Breast epithelium (tissue), 4 donors: ENCODE data around the gene OBP2A. TPM values are rescaled to one million over a fixed set of nuclear protein-coding genes. Genes with fewer than 3 reads are reported as not detected.
"Not testable (repeated sequence)": the region's sequence is repeated elsewhere in the genome, so short reads cannot be mapped to it uniquely, and the experiment has no call there.

ENCODE experiments used
- DNase-seq, 2 donors: peaks; one replicate each; pipeline ENCODE4 v3.0.0-alpha.2; 2019; ENCODE audit warnings: low spot score in 2 of 2
- H3K27ac ChIP-seq, 2 donors: fragments of 200-600 bp; sonication (generic) in 1 of 2; one replicate each; pipeline ENCODE4 v1.5.1; 2016 to 2019; ENCODE audit warnings: mild to moderate bottlenecking in 1 of 2
- H3K27me3 ChIP-seq, 2 donors: fragments of 200-600 bp; sonication (generic) in 1 of 2; one replicate each; pipeline versions ENCODE4 v1.5.1 to v1.6.0; 2017 to 2019; ENCODE audit warnings: control low read depth in 1 of 2, mild to moderate bottlenecking in 1 of 2
- H3K36me3 ChIP-seq: fragments of 200-600 bp; one replicate; pipeline ENCODE4 v1.5.1; 2019
- H3K4me1 ChIP-seq, 2 donors: fragments of 200-600 bp; sonication (generic); one replicate each; pipeline ENCODE4 v1.5.1; 2016 to 2019; ENCODE audit warnings: control low read depth in 1 of 2
- H3K4me3 ChIP-seq, 3 donors: fragments of 200-600 bp; sonication (generic); 1 replicate in 2 of 3; 2 replicates in 1 of 3; pipeline ENCODE4 v1.5.1; 2016 to 2019; ENCODE audit warnings: mild to moderate bottlenecking in 3 of 3, moderate library complexity in 2 of 3
- H3K9me3 ChIP-seq, 2 donors: fragments of 200-600 bp; sonication (generic) in 1 of 2; one replicate each; pipeline ENCODE4 v1.5.1; 2016 to 2019; ENCODE audit warnings: control low read depth in 1 of 2
- POLR2A ChIP-seq: fragments of 450-650 bp; IDR thresholded peaks from one replicate; pipeline ENCODE4 v1.6.1; 2016; ENCODE audit warnings: antibody characterized with exemption, mild to moderate bottlenecking, moderate library complexity
- POLR2AphosphoS5 ChIP-seq, 3 donors: sonication (generic); formaldehyde crosslinking; IDR thresholded peaks; one replicate each; pipeline ENCODE4 v1.6.1; 2017; ENCODE audit warnings: antibody characterized with exemption in 3 of 3
- intact Hi-C: fragments of 100-400 bp; cut with DNase I; formaldehyde crosslinking; loops from one replicate; pipeline ENCODE4 v1.15.1; 2023; ENCODE audit warnings: low total_unique reads
- total RNA-seq, 3 donors: library from RNA; depleted of rRNA; stranded (reverse); fragments of >200 nt; gene quantifications; one replicate each; pipeline ENCODE4 v1.1.0, GENCODE V29; 2016
- TF ChIP-seq, protein P1 (sequence below), 3 donors: fragments of 450-650 bp; IDR thresholded peaks; one replicate each; pipeline ENCODE4 v1.5.1; 2016 to 2017; ENCODE audit warnings: antibody characterized with exemption in 3 of 3, mild to moderate bottlenecking in 3 of 3, moderate library complexity in 3 of 3

The OBP2A gene
- total RNA-seq, 3 donors from 2014 or later = not detected

DNA sequence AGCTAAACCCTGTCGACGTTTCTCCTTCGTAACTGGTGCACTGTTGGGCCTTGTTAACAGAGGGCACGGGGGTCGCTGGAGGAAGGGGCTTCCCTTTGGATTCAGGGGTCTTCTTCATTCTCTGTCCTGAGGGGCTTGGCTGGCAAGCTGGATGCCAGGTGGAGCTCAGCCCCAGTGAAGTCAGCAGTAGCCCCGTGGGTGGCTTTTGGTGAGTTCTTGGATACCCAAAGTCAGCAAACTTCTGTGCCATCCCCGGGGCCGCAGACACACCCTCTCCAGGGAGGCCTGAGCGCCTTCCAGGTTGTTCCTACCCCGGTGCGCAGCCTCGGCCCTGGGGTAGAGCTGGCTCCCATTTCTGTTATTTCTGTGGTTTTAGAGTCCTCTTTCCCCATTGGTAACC, 12.3 kb upstream of the OBP2A start:
- DNase-seq = no peak
- peaks cover 0 to 14% of the 10 kb centered on the region in 2 donors for H3K27me3 ChIP-seq
- H3K4me1 ChIP-seq = no peaks in the 10 kb centered on the region
- intact Hi-C loops = no loop called here
- no peak overlapping the region for H3K27ac ChIP-seq
- TF ChIP-seq POLR2AphosphoS5 (IDR thresholded peaks at IDR 0.05) = no peak
- TF ChIP-seq, protein P1, sequence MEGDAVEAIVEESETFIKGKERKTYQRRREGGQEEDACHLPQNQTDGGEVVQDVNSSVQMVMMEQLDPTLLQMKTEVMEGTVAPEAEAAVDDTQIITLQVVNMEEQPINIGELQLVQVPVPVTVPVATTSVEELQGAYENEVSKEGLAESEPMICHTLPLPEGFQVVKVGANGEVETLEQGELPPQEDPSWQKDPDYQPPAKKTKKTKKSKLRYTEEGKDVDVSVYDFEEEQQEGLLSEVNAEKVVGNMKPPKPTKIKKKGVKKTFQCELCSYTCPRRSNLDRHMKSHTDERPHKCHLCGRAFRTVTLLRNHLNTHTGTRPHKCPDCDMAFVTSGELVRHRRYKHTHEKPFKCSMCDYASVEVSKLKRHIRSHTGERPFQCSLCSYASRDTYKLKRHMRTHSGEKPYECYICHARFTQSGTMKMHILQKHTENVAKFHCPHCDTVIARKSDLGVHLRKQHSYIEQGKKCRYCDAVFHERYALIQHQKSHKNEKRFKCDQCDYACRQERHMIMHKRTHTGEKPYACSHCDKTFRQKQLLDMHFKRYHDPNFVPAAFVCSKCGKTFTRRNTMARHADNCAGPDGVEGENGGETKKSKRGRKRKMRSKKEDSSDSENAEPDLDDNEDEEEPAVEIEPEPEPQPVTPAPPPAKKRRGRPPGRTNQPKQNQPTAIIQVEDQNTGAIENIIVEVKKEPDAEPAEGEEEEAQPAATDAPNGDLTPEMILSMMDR (IDR thresholded peaks at IDR 0.05) = no peak
- TF ChIP-seq POLR2A = no peak
- H3K36me3 ChIP-seq = no peaks in the 10 kb centered on the region
- H3K9me3 ChIP-seq = no peaks in the 10 kb centered on the region
- no peak overlapping the region for H3K4me3 ChIP-seq

DNA sequence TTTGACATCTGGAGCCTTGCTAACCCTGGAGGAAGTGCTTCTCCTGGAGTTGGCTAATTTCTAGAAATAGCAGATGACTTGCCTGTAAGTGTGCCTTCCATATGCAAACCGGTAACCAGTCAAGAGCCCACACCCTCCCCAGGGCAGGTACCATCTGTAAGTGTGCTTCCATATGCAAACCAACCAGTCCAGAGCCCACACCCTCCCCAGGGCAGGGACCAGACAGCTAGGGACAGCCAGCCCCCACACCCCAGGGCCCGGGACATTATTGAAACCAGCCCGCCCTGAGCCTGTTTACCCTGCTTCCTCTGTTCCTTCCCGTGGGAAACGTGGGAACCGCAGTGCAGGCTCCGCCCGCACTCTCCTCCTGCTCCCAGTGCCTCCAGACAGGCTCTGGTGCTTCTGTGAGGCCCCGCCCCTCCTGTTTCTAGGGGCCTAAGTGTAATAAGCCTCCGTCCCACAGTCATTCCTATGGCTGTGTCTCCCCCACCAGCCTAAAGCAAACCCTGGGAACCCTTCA, 11.7 kb upstream of the OBP2A start:
- intact Hi-C loops, H3K4me3 ChIP-seq, H3K9me3 ChIP-seq, H3K36me3 ChIP-seq, H3K4me1 ChIP-seq, DNase-seq, H3K27ac ChIP-seq: not testable (repeated sequence)
- peaks cover 0 to 18% of the 10 kb centered on the region in 2 donors for H3K27me3 ChIP-seq

DNA sequence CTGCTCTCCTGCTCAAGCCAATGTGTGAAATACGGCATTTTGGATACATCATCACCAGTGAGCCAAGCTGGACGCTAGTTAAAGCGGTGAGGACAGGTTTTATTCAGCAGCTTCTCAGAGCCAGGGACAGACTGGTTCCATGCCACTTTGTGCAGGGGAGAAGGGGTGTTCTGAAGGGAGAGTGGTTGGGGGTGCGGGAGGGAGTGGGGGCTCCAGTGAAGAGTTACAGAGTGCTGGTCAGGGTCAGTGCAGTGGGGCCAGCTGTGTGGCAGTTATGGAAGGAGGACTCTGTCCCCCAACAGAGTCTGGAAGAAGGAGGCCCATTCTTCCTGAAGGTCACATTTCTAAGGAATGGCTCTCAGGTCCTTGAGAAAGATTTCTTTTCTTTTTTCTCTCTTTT, 11.1 kb upstream of the OBP2A start:
- H3K27ac ChIP-seq, intact Hi-C loops, H3K4me1 ChIP-seq, H3K36me3 ChIP-seq, H3K9me3 ChIP-seq, DNase-seq, H3K4me3 ChIP-seq: not testable (repeated sequence)
- peaks cover 0 to 20% of the 10 kb centered on the region in 2 donors for H3K27me3 ChIP-seq

DNA sequence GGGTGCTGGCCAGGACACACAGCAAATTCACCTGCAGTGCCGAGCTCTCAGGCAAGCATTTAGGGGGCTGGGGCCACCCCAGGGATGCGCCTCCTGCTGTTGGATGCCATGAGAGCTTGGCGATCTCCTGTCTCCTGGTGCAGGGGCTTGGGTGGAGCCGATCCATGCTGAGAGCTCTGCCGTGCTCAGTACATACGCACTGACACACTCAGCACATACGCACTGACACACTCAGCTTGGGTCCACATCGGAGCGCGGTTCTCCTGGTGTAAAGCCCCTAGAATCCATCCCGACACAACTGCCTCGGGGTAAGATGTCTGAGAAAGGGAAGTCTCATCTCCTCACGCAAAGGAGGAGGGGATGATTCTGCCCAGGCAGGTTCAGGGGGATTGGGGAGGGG, 10.3 kb upstream of the OBP2A start:
- DNase-seq, H3K4me1 ChIP-seq, H3K9me3 ChIP-seq, H3K36me3 ChIP-seq, H3K4me3 ChIP-seq, H3K27ac ChIP-seq, intact Hi-C loops: not testable (repeated sequence)
- peaks cover 0 to 18% of the 10 kb centered on the region in 2 donors for H3K27me3 ChIP-seq

DNA sequence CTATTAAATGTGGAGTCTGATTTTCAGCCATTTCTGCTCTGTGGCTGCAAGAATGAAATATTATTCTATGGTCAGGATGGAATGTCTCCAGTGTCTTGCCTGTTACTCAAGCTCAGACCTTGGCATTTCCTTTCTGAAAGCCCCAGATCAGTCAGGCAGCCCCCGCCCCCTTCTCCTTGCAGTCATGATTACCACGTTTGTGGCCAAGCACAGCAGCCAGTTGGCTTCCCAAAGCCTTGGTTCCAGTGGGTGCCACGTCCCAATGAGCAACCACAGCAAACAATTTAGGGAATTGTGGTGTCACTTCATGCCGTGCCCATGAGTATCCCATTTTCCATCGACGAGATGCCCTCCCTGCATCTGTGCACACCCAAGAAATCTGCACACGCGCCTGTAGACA, 9.7 kb upstream of the OBP2A start:
- H3K9me3 ChIP-seq = no peaks in the 10 kb centered on the region
- no peak for TF ChIP-seq POLR2AphosphoS5 (IDR thresholded peaks at IDR 0.05)
- no peak for TF ChIP-seq POLR2A
- TF ChIP-seq, protein P1 (IDR thresholded peaks at IDR 0.05) = no peak
- H3K27ac ChIP-seq = no peak overlapping the region
- peaks cover 0 to 12% of the 10 kb centered on the region in 2 donors for H3K27me3 ChIP-seq
- DNase-seq = no peak
- H3K36me3 ChIP-seq = no peaks in the 10 kb centered on the region
- no peak overlapping the region for H3K4me3 ChIP-seq
- intact Hi-C loops = no loop called here
- H3K4me1 ChIP-seq = no peaks in the 10 kb centered on the region

DNA sequence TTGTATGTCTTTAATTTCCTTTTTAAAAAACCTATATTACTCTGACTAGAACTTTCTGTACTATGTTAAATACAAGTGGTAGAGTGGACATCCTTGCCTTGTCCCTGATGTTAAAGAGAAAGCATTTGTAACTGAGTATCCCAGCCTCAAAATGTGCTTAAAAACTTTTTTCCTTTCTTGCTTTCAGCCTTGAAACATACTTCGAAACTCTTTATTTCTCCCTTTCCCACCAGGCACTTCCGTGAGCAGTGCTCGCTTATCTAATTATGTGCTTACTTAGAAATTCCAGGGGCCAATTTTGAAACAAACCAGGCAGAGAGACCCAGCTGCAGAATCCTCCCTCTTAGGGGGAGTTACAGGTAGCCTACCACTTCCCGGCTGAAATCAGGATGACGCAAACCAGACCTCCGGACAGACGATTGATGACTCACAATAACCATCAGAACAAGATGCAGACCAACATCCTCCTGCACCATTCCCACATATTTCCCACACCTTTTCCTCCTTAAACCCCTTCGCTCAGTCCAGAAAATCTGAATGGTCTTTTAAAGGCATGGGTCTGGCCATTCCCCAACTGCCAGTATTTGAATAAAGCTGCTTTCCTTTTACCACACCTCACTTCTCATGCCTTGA, 2.5 kb upstream of the OBP2A start:
- H3K9me3 ChIP-seq, intact Hi-C loops, H3K27ac ChIP-seq, H3K36me3 ChIP-seq, H3K4me1 ChIP-seq, DNase-seq, H3K4me3 ChIP-seq: not testable (repeated sequence)
- peaks cover 0 to 15% of the 10 kb centered on the region in 2 donors for H3K27me3 ChIP-seq

DNA sequence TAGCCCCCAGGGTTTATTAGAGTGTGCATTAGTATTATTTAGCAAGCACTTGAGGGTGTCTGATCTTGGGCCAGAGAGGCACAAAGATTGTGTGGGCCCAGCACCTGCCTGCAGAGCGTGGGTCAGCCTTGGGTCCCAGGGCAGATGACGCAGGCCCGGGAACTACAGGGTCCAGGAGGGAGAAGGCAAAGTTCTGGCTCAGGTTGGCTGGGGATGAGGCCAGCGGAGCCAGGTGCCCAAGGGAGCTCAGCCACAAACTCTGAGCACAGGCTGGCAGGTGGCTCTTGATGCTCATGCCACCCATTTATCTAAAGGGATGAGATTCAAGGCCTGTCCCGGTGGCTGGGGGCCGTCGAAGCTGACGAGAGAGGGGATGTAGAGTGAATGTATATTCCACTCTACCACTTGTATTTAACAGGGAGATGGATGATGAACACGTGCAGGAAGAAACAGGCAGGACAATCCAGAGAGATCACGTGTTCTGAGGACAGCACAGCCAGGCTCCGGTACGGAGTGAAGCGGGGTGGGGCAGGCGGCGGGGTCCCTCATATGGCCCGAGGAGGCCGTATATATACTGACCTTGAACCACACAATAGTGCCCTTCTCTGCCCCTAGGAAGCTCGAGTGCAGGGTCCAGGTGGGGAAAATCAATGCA, 818 bp upstream of the OBP2A start:
- Histone ChIP-seq H3K9me3 (no peaks in the 10 kb centered on the region), H3K36me3 (no peaks in the 10 kb centered on the region), H3K27ac (no peak overlapping the region), H3K4me1 (no peaks in the 10 kb centered on the region), H3K27me3 (peaks cover 0 to 7% of the 10 kb centered on the region in 2 donors), H3K4me3 (no peak overlapping the region)
- intact Hi-C loops = no loop called here
- no peak for TF ChIP-seq POLR2AphosphoS5 (IDR thresholded peaks at IDR 0.05)
- TF ChIP-seq POLR2A = no peak
- TF ChIP-seq, protein P1 (IDR thresholded peaks at IDR 0.05) = no peak
- DNase-seq = no peak

DNA sequence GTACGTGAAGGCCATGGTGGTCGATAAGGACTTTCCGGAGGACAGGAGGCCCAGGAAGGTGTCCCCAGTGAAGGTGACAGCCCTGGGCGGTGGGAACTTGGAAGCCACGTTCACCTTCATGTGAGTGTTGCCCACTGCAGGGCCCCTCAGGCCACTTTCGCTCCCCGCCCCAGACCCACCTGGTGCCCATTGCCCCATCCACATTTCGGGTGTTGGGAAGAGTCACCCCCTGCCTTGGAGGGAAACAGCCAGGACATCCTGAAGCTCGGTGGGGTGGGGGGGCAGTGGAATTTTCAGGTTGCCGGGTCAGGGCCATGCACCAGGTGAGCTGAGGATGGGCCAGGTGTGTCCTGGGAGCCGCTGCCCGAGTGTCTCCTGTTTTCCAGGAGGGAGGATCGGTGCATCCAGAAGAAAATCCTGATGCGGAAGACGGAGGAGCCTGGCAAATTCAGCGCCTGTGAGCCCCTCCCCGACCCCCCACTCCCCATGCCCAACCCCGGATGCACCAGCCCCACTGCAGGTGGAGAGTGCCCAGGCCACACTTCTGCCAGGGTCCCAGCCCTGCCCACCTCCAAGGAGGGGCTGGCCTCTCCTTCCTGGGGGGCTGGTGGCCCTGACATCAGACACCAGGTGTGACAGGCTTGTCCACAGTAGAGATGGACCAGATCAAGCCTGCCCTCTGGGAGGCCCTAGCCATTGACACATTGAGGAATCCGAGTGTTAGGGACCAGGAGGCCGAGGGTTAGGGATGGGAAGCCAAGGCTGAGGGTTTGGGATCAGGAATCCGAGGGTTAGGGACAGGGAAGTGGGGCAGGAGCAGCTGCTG, 1.1 kb downstream of the OBP2A start:
- intact Hi-C loops, H3K36me3 ChIP-seq, H3K9me3 ChIP-seq, H3K27ac ChIP-seq, H3K4me1 ChIP-seq, H3K27me3 ChIP-seq, H3K4me3 ChIP-seq: not testable (repeated sequence)
- peak in 1 of 2 donors; percentile 51 for DNase-seq
